Smooth muscle cell (in vitro differentiated cells): ENCODE results near the gene NIPA2. TPM values are rescaled to one million over a fixed set of nuclear protein-coding genes. Genes with fewer than 3 reads are reported as not detected.

Source experiments
- DNase-seq: peaks from one replicate; lab custom pipeline; 2025; ENCODE audit not compliant: unreplicated experiment; lab: John Stamatoyannopoulos, UW
- H2AFZ ChIP-seq: fragments of 200-600 bp; sonication (generic); 2 replicates; pipeline ENCODE4 v1.6.0; 2016; ENCODE audit warnings: antibody characterized with exemption, low read depth, mild to moderate bottlenecking
- H3F3A ChIP-seq: fragments of 200-600 bp; sonication (generic); 2 replicates; pipeline ENCODE4 v1.6.0; 2017; ENCODE audit warnings: antibody characterized with exemption, low read depth
- H3K27ac ChIP-seq: fragments of 200-600 bp; sonication (generic); 2 replicates; pipeline ENCODE4 v1.5.1; 2016; ENCODE audit warnings: low read depth, mild to moderate bottlenecking
- H3K27me3 ChIP-seq: fragments of 200-600 bp; sonication (generic); 2 replicates; pipeline ENCODE4 v1.6.1; 2016; ENCODE audit warnings: low read depth, mild to moderate bottlenecking
- H3K36me3 ChIP-seq: fragments of 200-600 bp; sonication (generic); 2 replicates; pipeline ENCODE4 v1.5.1; 2016; ENCODE audit warnings: low read depth
- H3K4me1 ChIP-seq: fragments of 200-600 bp; sonication (generic); 2 replicates; pipeline ENCODE4 v1.5.1; 2016; ENCODE audit warnings: low read depth
- H3K4me2 ChIP-seq: fragments of 200-600 bp; sonication (generic); 2 replicates; pipeline ENCODE4 v1.6.0; 2016; ENCODE audit warnings: mild to moderate bottlenecking
- H3K4me3 ChIP-seq: fragments of 200-600 bp; sonication (generic); 2 replicates; pipeline ENCODE4 v1.5.1; 2016; ENCODE audit warnings: mild to moderate bottlenecking
- H3K79me2 ChIP-seq: fragments of 200-600 bp; sonication (generic); 2 replicates; pipeline ENCODE4 v1.6.0; 2016; ENCODE audit warnings: low read depth, mild to moderate bottlenecking
- H3K9ac ChIP-seq: fragments of 200-600 bp; sonication (generic); 2 replicates; pipeline ENCODE4 v1.6.0; 2016; ENCODE audit warnings: low read depth
- H3K9me3 ChIP-seq: fragments of 200-600 bp; sonication (generic); replicated peaks from 2 replicates; pipeline ENCODE4 v1.5.1; 2016; ENCODE audit warnings: low read depth
- H4K20me1 ChIP-seq: fragments of 200-600 bp; sonication (generic); 2 replicates; pipeline ENCODE4 v1.6.0; 2016; ENCODE audit warnings: low read depth
- WGBS: methylation state at CpG from one replicate; pipeline ENCODE4 v1.1.7; 2016; ENCODE audit warnings: low lambda C conversion rate; 5-methylcytosine and 5-hydroxymethylcytosine counted together
- polyA plus RNA-seq: library from polyadenylated mRNA; unstranded; fragments of >200 nt; fragmentation: Nextera tagmentation; extraction: Ambion mirVana; gene quantifications from 2 replicates; pipeline ENCODE4 v1.2.1, GENCODE V29; 2016
- total RNA-seq: library from RNA; depleted of rRNA; stranded (reverse); fragments of >200 nt; gene quantifications from 2 replicates; pipeline ENCODE4 v1.2.3, GENCODE V29; 2014
- TF ChIP-seq, protein P1 (sequence below): fragments of 200-600 bp; sonication (generic); IDR thresholded peaks from 2 replicates; pipeline ENCODE4 v1.5.1; 2017; ENCODE audit warnings: borderline replicate concordance, mild to moderate bottlenecking, antibody characterized with exemption; ENCODE audit not compliant: insufficient read depth, poor library complexity, severe bottlenecking

The NIPA2 gene
- total and polyA plus RNA-seq, 2 experiments from 2014 or later: 44.7 to 70.5 TPM

DNA sequence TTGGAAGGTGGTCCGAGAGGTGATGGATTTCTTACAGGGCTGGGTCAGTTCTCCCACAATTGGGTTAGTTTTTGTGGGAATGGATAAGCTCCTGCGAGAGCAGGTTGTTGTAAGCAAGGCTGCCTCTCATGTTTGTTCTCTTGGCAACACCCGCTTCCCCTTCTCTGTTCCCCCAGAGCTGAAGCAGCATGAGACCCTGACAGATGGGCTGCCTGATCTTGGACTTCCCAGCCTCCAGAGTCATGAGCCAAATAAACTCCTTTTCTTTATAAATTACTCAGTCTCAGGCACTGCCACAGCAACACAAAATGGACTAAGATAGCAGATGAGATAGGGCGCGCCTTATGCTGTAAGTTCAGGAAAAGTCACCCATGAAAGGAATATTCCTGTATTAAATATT lies 38.7 kb downstream of the NIPA2 start:
- H3K4me2 ChIP-seq: no peak overlapping the region
- no peak overlapping the region for H3K4me3 ChIP-seq
- no peak overlapping the region for H3K9ac ChIP-seq
- WGBS: 98% methylated on average over 5 of the region's 5 CpGs
- H3K79me2 ChIP-seq: no peaks in the 10 kb centered on the region
- H3K36me3 ChIP-seq: peaks cover 7% of the 10 kb centered on the region
- no peak for DNase-seq
- no peak overlapping the region for H2AFZ ChIP-seq
- TF ChIP-seq, protein P1, sequence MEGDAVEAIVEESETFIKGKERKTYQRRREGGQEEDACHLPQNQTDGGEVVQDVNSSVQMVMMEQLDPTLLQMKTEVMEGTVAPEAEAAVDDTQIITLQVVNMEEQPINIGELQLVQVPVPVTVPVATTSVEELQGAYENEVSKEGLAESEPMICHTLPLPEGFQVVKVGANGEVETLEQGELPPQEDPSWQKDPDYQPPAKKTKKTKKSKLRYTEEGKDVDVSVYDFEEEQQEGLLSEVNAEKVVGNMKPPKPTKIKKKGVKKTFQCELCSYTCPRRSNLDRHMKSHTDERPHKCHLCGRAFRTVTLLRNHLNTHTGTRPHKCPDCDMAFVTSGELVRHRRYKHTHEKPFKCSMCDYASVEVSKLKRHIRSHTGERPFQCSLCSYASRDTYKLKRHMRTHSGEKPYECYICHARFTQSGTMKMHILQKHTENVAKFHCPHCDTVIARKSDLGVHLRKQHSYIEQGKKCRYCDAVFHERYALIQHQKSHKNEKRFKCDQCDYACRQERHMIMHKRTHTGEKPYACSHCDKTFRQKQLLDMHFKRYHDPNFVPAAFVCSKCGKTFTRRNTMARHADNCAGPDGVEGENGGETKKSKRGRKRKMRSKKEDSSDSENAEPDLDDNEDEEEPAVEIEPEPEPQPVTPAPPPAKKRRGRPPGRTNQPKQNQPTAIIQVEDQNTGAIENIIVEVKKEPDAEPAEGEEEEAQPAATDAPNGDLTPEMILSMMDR: no peak
- H3F3A ChIP-seq: peaks cover 3% of the 10 kb centered on the region
- peaks cover 31% of the 10 kb centered on the region for H4K20me1 ChIP-seq
- H3K4me1 ChIP-seq: no peaks in the 10 kb centered on the region
- H3K27me3 ChIP-seq: no peaks in the 10 kb centered on the region
- H3K27ac ChIP-seq: no peak overlapping the region
- H3K9me3 ChIP-seq: no peaks in the 10 kb centered on the region

DNA sequence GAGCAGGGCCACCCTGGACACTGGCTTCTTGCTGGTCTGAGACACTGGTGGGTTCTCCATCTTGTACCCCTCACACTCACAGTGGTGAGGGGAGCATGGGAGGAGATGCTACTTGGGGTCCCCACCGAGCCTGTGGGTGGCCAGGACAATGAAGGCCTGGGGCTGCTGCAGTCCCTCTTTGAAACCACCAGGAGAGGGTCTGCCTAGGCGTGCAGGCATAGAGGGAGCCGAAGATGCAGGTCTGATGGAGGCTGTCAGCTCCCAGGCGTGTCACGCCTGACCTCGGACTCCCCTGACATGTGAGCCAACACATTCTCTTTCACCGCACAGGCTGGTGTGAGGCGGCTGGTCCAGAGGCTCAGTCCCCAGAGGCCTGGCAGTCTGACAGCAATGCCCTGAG lies 39.1 kb downstream of the NIPA2 start:
- Histone ChIP-seq H3K79me2 (no peaks in the 10 kb centered on the region), H3K9ac (no peak overlapping the region)

DNA sequence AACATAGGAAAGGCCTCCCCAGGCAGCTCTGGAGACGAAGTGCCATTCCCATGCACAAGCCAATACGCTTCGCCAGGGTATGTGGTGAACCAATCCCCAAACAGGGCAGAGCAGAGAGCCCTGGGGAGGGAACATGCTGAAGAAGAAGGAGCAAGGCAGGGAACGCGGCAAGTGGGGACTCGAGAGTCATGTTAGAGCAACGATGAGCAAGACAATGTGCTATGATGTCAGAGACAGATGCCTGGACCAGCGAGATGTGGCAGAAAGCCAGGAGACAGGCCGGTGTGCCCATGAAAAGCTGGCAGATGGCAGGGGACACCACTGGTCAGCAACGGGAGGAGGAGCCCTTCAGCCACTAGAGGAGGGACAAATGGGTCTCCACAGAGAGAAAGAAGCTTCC lies 39.6 kb downstream of the NIPA2 start:
- Histone ChIP-seq H3K27ac (no peak overlapping the region), H3K9ac (no peak overlapping the region), H3K4me3 (no peak overlapping the region), H4K20me1 (peaks cover 31% of the 10 kb centered on the region), H3K4me2 (no peak overlapping the region), H3K4me1 (no peaks in the 10 kb centered on the region), H3K79me2 (no peaks in the 10 kb centered on the region), H3K27me3 (no peaks in the 10 kb centered on the region), H2AFZ (no peak overlapping the region), H3F3A (no peaks in the 10 kb centered on the region), H3K9me3 (no peaks in the 10 kb centered on the region), H3K36me3 (peaks cover 7% of the 10 kb centered on the region)
- DNase-seq: no peak
- WGBS: 92% methylated on average over 9 of the region's 10 CpGs
- TF ChIP-seq, protein P1: no peak

More for the DNA sequence above, 39.1 kb downstream of the NIPA2 start:
- Histone ChIP-seq H3K4me2 (no peak overlapping the region), H3K9me3 (no peaks in the 10 kb centered on the region), H2AFZ (no peak overlapping the region), H3K4me3 (no peak overlapping the region), H3K36me3 (peaks cover 6% of the 10 kb centered on the region), H4K20me1 (peaks cover 31% of the 10 kb centered on the region), H3F3A (no peaks in the 10 kb centered on the region), H3K27ac (no peak overlapping the region), H3K27me3 (no peaks in the 10 kb centered on the region), H3K4me1 (no peaks in the 10 kb centered on the region)
- 94% methylated on average over 8 of the region's 8 CpGs for whole genome bisulfite sequencing
- no peak for DNase-seq
- TF ChIP-seq, protein P1: no peak
